OCI-LY7 (cell line): Measurements from ENCODE around the gene FSIP1. TPM values are rescaled to one million over a fixed set of nuclear protein-coding genes. Genes with fewer than 3 reads are reported as not detected.

ENCODE experiments used
- BruUV-seq: library from RNA; stranded (reverse); fragments of 400-500 nt; replicated peaks from 2 replicates; lab custom pipeline; 2021; lab: Mats Ljungman, UMichigan
- CTCF ChIA-PET: fragments of 300-600 bp; sonication (Branson Sonifier 250); formaldehyde crosslinking; loops from one replicate; lab custom pipeline; 2022; ENCODE audit warnings: antibody characterized with exemption; ENCODE audit not compliant: unreplicated experiment; lab: Charles Lee
- POLR2A ChIA-PET: fragments of 300-600 bp; sonication (Branson Sonifier 250); formaldehyde crosslinking; loops from one replicate; lab custom pipeline; 2022; ENCODE audit warnings: antibody characterized with exemption; lab: Charles Lee
- DNase-seq: peaks from one replicate; pipeline ENCODE4 v3.0.0-alpha.2; 2015; ENCODE audit warnings: low spot score
- H2AFZ ChIP-seq: fragments of 200-600 bp; sonication (generic), shearing (Covaris generic); 2 replicates; pipeline ENCODE4 v1.6.1; 2014; ENCODE audit warnings: mild to moderate bottlenecking, antibody characterized with exemption, low read length, moderate library complexity
- H3K27ac ChIP-seq: fragments of 200-600 bp; sonication (generic); 2 replicates; pipeline ENCODE4 v1.5.1; 2014; ENCODE audit warnings: mixed run types, low read depth, mild to moderate bottlenecking, moderate library complexity, low read length, inconsistent platforms; ENCODE audit not compliant: poor library complexity, severe bottlenecking
- H3K36me3 ChIP-seq: fragments of 200-600 bp; sonication (generic); 2 replicates; pipeline ENCODE4 v1.6.1; 2014; ENCODE audit warnings: mild to moderate bottlenecking, antibody characterized with exemption, low read length, moderate library complexity, mixed read lengths; ENCODE audit not compliant: insufficient read depth
- H3K4me1 ChIP-seq: fragments of 200-600 bp; sonication (generic); 2 replicates; pipeline ENCODE4 v1.5.1; 2014; ENCODE audit warnings: mild to moderate bottlenecking, low read length; ENCODE audit not compliant: insufficient read depth, poor library complexity, severe bottlenecking
- H3K4me2 ChIP-seq: fragments of 200-600 bp; sonication (generic); 2 replicates; pipeline ENCODE4 v1.6.1; 2014; ENCODE audit warnings: mild to moderate bottlenecking, low read length
- H3K4me3 ChIP-seq: fragments of 200-600 bp; sonication (generic); 2 replicates; pipeline ENCODE4 v1.5.1; 2014; ENCODE audit warnings: mild to moderate bottlenecking, low read depth, low read length; ENCODE audit not compliant: poor library complexity, severe bottlenecking
- H3K79me2 ChIP-seq: fragments of 200-600 bp; sonication (generic); 2 replicates; pipeline ENCODE4 v1.6.1; 2016; ENCODE audit warnings: low read depth, mild to moderate bottlenecking, low read length, moderate library complexity, mixed read lengths; ENCODE audit not compliant: insufficient read depth
- H3K9me2 ChIP-seq: fragments of 200-600 bp; sonication (generic); 2 replicates; pipeline ENCODE4 v1.6.1; 2016; ENCODE audit warnings: mild to moderate bottlenecking, low read length, mixed read lengths; ENCODE audit not compliant: insufficient read depth
- H3K9me3 ChIP-seq: fragments of 200-600 bp; sonication (generic); 2 replicates; pipeline ENCODE4 v1.6.1; 2014; ENCODE audit warnings: mild to moderate bottlenecking, mixed run types, low read length, mixed read lengths
- H4K20me1 ChIP-seq: fragments of 200-600 bp; sonication (generic); 2 replicates; pipeline ENCODE4 v1.6.1; 2014; ENCODE audit warnings: mild to moderate bottlenecking, antibody characterized with exemption, low read length, moderate library complexity, mixed read lengths; ENCODE audit not compliant: insufficient read depth
- CTCF ChIP-seq: fragments of 200-600 bp; sonication (generic); conservative IDR thresholded peaks from 2 replicates; pipeline ENCODE4 v1.5.1; 2014; ENCODE audit warnings: mild to moderate bottlenecking, antibody characterized with exemption, low read length, moderate library complexity, mixed read lengths
- EZH2phosphoT487 ChIP-seq: fragments of 200-600 bp; sonication (generic); IDR thresholded peaks from 2 replicates; pipeline ENCODE4 v1.6.1; 2018; ENCODE audit warnings: low read depth, borderline replicate concordance, mild to moderate bottlenecking, mixed run types, antibody characterized with exemption, low read length, moderate library complexity, mixed read lengths
- intact Hi-C: fragments of 100-400 bp; cut with micrococcal nuclease; formaldehyde crosslinking; loops from one replicate; pipeline ENCODE4 v1.10.0; 2022; ENCODE audit not compliant: unreplicated experiment
- total RNA-seq, 2 experiments: library from RNA; depleted of rRNA in 1 of 2; stranded (reverse); fragments of >200 nt in 1 of 2; shearing (Covaris generic) in 1 of 2; gene quantifications; 2 replicates each; pipeline ENCODE4 v1.2.3, GENCODE V29; 2014 to 2022

The FSIP1 gene
- total RNA-seq, 2 experiments from 2014 or later: 0.28 to 0.65 TPM

- H4K20me1 ChIP-seq: no peaks in the 10 kb centered on the region
- TF ChIP-seq EZH2phosphoT487 (no peak), CTCF (no peak)
- H3K79me2 ChIP-seq: no peaks in the 10 kb centered on the region
- no peaks in the 10 kb centered on the region for H3K9me3 ChIP-seq
- H3K4me2 ChIP-seq: no peak overlapping the region
- H3K27ac ChIP-seq: no peak overlapping the region
- no peaks in the 10 kb centered on the region for H3K9me2 ChIP-seq
- DNase-seq: no peak
- H2AFZ ChIP-seq: no peak overlapping the region
- intact Hi-C loops: no loop called here
- H3K36me3 ChIP-seq: no peaks in the 10 kb centered on the region
- no peaks in the 10 kb centered on the region for H3K4me1 ChIP-seq
- BruUV-seq: no TSS peak
- H3K4me3 ChIP-seq: no peak overlapping the region
- CTCF ChIA-PET: no interaction called here
- POLR2A ChIA-PET: no interaction called here
Measured at GRCh38 chr15:39594446-39595337, 187.9 kb downstream of the FSIP1 start.

- Histone ChIP-seq H3K36me3 (no peaks in the 10 kb centered on the region), H3K4me2 (no peak overlapping the region), H3K9me2 (no peaks in the 10 kb centered on the region), H3K9me3 (no peaks in the 10 kb centered on the region), H3K79me2 (no peaks in the 10 kb centered on the region), H2AFZ (no peak overlapping the region), H4K20me1 (no peaks in the 10 kb centered on the region), H3K27ac (no peak overlapping the region), H3K4me3 (no peak overlapping the region), H3K4me1 (no peaks in the 10 kb centered on the region)
- BruUV-seq: no TSS peak
- TF ChIP-seq CTCF (no peak), EZH2phosphoT487 (no peak)
- no peak for DNase-seq
- ChIA-PET CTCF (interaction anchor here (0.6 kb wide), 1 partner anchor 189 kb away, joined by 3 read pairs; the partner anchor contains the start of gene FSIP1), POLR2A (no interaction called here)
- intact Hi-C loops: no loop called here
Measured at GRCh38 chr15:39593656-39594445, 188.8 kb downstream of the FSIP1 start.
